ENCODE data around the gene TPD52L1. TPM values are rescaled to one million over a fixed set of nuclear protein-coding genes. Genes with fewer than 3 reads are reported as not detected.

Gene TPD52L1
- polyA plus RNA-seq, 4 donors, result 5.9 to 102 (median 87.0) TPM

- no peak for DNase-seq (ENCODE audit: low read depth in 4 of 4, low spot score in 3 of 4)
These were observed 52.4 kb downstream of the TPD52L1 start for GRCh38 chr6:125205931-125206330.

GRCh38 chr6:125206389-125206788, 52.8 kb downstream of the TPD52L1 start:
- no peak for DNase-seq (ENCODE audit: low read depth in 4 of 4, low spot score in 3 of 4)

GRCh38 chr6:125207956-125208355, 54.4 kb downstream of the TPD52L1 start:
- DNase-seq (ENCODE audit: low read depth in 4 of 4, low spot score in 3 of 4), result no peak

GRCh38 chr6:125208625-125209249, 55.2 kb downstream of the TPD52L1 start:
- DNase-seq (ENCODE audit: low read depth in 4 of 4, low spot score in 3 of 4), result no peak

- DNase-seq (ENCODE audit: low read depth in 4 of 4, low spot score in 3 of 4), result no peak
These were observed 57.1 kb downstream of the TPD52L1 start for GRCh38 chr6:125210667-125211066.

GRCh38 chr6:125211352-125211751, 57.8 kb downstream of the TPD52L1 start:
- no peak for DNase-seq (ENCODE audit: low read depth in 4 of 4, low spot score in 3 of 4)

GRCh38 chr6:125212377-125212776, 58.8 kb downstream of the TPD52L1 start:
- DNase-seq (ENCODE audit: low read depth in 4 of 4, low spot score in 3 of 4), result no peak

- no peak for DNase-seq (ENCODE audit: low read depth in 4 of 4, low spot score in 3 of 4)
These were observed 60.4 kb downstream of the TPD52L1 start for GRCh38 chr6:125213939-125214338.

- no peak for DNase-seq (ENCODE audit: low read depth in 4 of 4, low spot score in 3 of 4)
These were observed 61.8 kb downstream of the TPD52L1 start for GRCh38 chr6:125215252-125215819.

GRCh38 chr6:125216015-125216414, 62.4 kb downstream of the TPD52L1 start:
- no peak for DNase-seq (ENCODE audit: low read depth in 4 of 4, low spot score in 3 of 4)

GRCh38 chr6:125217369-125217768, 63.8 kb downstream of the TPD52L1 start:
- no peak for DNase-seq (ENCODE audit: low read depth in 4 of 4, low spot score in 3 of 4)

GRCh38 chr6:125217992-125218391, 64.4 kb downstream of the TPD52L1 start:
- DNase-seq (ENCODE audit: low read depth in 4 of 4, low spot score in 3 of 4), result no peak

- no peak for DNase-seq (ENCODE audit: low read depth in 4 of 4, low spot score in 3 of 4)
These were observed 65.9 kb downstream of the TPD52L1 start for GRCh38 chr6:125219361-125219895.

GRCh38 chr6:125220712-125221111, 67.1 kb downstream of the TPD52L1 start:
- no peak for DNase-seq (ENCODE audit: low read depth in 4 of 4, low spot score in 3 of 4)

- no peak for DNase-seq (ENCODE audit: low read depth in 4 of 4, low spot score in 3 of 4)
These were observed 69.2 kb downstream of the TPD52L1 start for GRCh38 chr6:125222531-125223455.

- no peak for DNase-seq (ENCODE audit: low read depth in 4 of 4, low spot score in 3 of 4)
These were observed 70.8 kb downstream of the TPD52L1 start for GRCh38 chr6:125224231-125224861.

- no peak for DNase-seq (ENCODE audit: low read depth in 4 of 4, low spot score in 3 of 4)
These were observed 73.7 kb downstream of the TPD52L1 start for GRCh38 chr6:125227244-125227643.

- DNase-seq (ENCODE audit: low read depth in 4 of 4, low spot score in 3 of 4), result no peak
These were observed 75.5 kb downstream of the TPD52L1 start for GRCh38 chr6:125228981-125229479.

GRCh38 chr6:125230674-125231073, 77.1 kb downstream of the TPD52L1 start:
- no peak for DNase-seq (ENCODE audit: low read depth in 4 of 4, low spot score in 3 of 4)

GRCh38 chr6:125231133-125231532, 77.6 kb downstream of the TPD52L1 start:
- DNase-seq (ENCODE audit: low read depth in 4 of 4, low spot score in 3 of 4), result no peak
